GM10248 (cell line): ENCODE results near the gene SGMS1.
"Not testable (repeated sequence)": the region's sequence is repeated elsewhere in the genome, so short reads cannot be mapped to it uniquely, and the experiment has no call there.

Experiments
- CTCF ChIA-PET: fragments of 300-600 bp; sonication (Branson Sonifier 250); formaldehyde crosslinking; extraction: SDS; loops from one replicate; lab custom pipeline; 2021; ENCODE audit warnings: antibody characterized with exemption; lab: Yijun Ruan, JAX
- POLR2A ChIA-PET: fragments of 350-650 bp; sonication (Branson Sonifier 250); formaldehyde crosslinking; extraction: SDS; loops from one replicate; lab custom pipeline; 2020; ENCODE audit warnings: antibody characterized with exemption; lab: Yijun Ruan, JAX
- DNase-seq: peaks from one replicate; pipeline ENCODE4 v3.0.0; 2012; ENCODE audit errors: extremely low spot score
- CTCF ChIP-seq: IDR thresholded peaks from 2 replicates; pipeline ENCODE4 v1.5.1; 2012; ENCODE audit warnings: mild to moderate bottlenecking, low read depth; ENCODE audit errors: extremely low read depth, missing control alignments, control extremely low read depth

SGMS1 gene

GRCh38 chr10:50538555-50539398 lies 85.0 kb downstream of the SGMS1 start:
- no peak for DNase-seq
- CTCF ChIA-PET, result interaction anchor here (0.8 to 2.8 kb wide), 11 partner anchors 9 to 171 kb away, joined by 3 to 12 read pairs (median 3); no protein-coding TSS in a partner anchor
- no peak for TF ChIP-seq CTCF
- POLR2A ChIA-PET, result no interaction called here

GRCh38 chr10:50536617-50537240 lies 87.0 kb downstream of the SGMS1 start:
- DNase-seq, result no peak
- ChIA-PET POLR2A (no interaction called here), CTCF (interaction anchor here (1.9 to 2.8 kb wide), 2 partner anchors 10 to 17 kb away, joined by 8 to 12 read pairs; no protein-coding TSS in a partner anchor)
- TF ChIP-seq CTCF, result no peak

- CTCF ChIA-PET, result interaction anchor here (1.0 to 2.1 kb wide), 8 partner anchors 10 to 259 kb away, joined by 3 to 7 read pairs (median 4); no protein-coding TSS in a partner anchor
- DNase-seq, POLR2A ChIA-PET: not testable (repeated sequence)
Observed at GRCh38 chr10:50534748-50535376, 88.9 kb downstream of the SGMS1 start.

- TF ChIP-seq CTCF, result no peak
- CTCF ChIA-PET, result interaction anchor here (1.2 to 2.1 kb wide), 5 partner anchors 10 to 136 kb away, joined by 3 to 7 read pairs (median 4); no protein-coding TSS in a partner anchor
- DNase-seq, result no peak
- POLR2A ChIA-PET, result no interaction called here
Observed at GRCh38 chr10:50533296-50533695, 90.5 kb downstream of the SGMS1 start.

- CTCF ChIA-PET, result interaction anchor here (1.2 to 1.6 kb wide), 3 partner anchors 10 to 12 kb away, joined by 4 to 5 read pairs (median 5); no protein-coding TSS in a partner anchor
- no peak for TF ChIP-seq CTCF
- no peak for DNase-seq
- POLR2A ChIA-PET, result interaction anchor here (0.5 kb wide), 1 partner anchor 23 kb away, joined by 4 read pairs; no protein-coding TSS in a partner anchor
Observed at GRCh38 chr10:50531388-50532077, 92.2 kb downstream of the SGMS1 start.

- CTCF ChIA-PET, result no interaction called here
- no peak for TF ChIP-seq CTCF
- POLR2A ChIA-PET, result no interaction called here
- no peak for DNase-seq
Observed at GRCh38 chr10:50529660-50530059, 94.1 kb downstream of the SGMS1 start.
